Panc1 (cell line): Measurements from ENCODE around the gene MYO1H.
A peak's percentile ranks its signal among the peaks of the same experiment; 100 is the strongest.

Experiments used
- POLR2AphosphoS5 ChIP-seq: IDR thresholded peaks from 2 replicates; pipeline ENCODE4 v1.6.1; 2012; ENCODE audit warnings: mild to moderate bottlenecking, low read depth, low read length, moderate library complexity
- SIN3A ChIP-seq: IDR thresholded peaks from 2 replicates; pipeline ENCODE4 v1.6.1; 2012; ENCODE audit warnings: low read depth, mild to moderate bottlenecking, low read length, moderate library complexity, borderline replicate concordance; ENCODE audit not compliant: insufficient read depth
- TCF7L2 ChIP-seq: IDR thresholded peaks from 2 replicates; pipeline ENCODE4 v1.6.1; 2011; ENCODE audit warnings: mild to moderate bottlenecking, low read depth, low read length, inconsistent platforms
- TF ChIP-seq, protein P1 (sequence below): fragments of 450-650 bp; IDR thresholded peaks from 2 replicates; pipeline ENCODE4 v1.5.1; 2017; ENCODE audit warnings: mild to moderate bottlenecking

DNA sequence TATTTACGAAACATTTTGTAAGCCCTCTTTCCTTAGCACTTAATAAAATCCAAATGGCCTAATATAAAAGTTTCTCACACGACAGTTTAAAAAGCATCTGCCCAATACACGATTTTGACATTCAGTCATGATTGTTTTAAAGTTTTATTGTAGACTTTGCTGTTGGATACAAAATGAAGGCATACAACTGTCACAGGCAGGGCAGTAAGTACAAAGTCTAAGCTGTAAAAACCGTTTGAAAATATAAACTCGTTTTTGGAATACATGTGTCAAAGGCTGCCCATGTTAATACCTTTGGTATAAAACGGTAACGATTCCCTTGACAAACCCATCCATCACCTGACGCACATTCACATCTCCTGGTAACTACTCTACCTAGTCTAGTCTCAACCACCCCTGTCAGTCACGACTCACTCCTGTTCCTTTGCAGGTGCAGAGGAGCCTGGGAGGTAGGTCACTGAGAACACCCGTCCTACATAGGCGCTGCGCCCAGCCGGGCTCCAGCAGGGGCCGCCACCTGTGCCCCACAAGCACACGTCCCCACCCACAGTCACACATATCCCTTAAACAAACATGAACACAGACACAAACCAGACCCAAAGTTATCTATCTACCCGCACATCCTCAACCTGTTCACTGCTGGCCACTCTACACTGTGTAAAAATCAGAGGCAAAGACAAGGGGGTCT is 102.3 kb downstream of the MYO1H start:
- TF ChIP-seq, protein P1, sequence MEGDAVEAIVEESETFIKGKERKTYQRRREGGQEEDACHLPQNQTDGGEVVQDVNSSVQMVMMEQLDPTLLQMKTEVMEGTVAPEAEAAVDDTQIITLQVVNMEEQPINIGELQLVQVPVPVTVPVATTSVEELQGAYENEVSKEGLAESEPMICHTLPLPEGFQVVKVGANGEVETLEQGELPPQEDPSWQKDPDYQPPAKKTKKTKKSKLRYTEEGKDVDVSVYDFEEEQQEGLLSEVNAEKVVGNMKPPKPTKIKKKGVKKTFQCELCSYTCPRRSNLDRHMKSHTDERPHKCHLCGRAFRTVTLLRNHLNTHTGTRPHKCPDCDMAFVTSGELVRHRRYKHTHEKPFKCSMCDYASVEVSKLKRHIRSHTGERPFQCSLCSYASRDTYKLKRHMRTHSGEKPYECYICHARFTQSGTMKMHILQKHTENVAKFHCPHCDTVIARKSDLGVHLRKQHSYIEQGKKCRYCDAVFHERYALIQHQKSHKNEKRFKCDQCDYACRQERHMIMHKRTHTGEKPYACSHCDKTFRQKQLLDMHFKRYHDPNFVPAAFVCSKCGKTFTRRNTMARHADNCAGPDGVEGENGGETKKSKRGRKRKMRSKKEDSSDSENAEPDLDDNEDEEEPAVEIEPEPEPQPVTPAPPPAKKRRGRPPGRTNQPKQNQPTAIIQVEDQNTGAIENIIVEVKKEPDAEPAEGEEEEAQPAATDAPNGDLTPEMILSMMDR: peak; percentile 65
- no peak for TF ChIP-seq POLR2AphosphoS5
- TF ChIP-seq SIN3A: no peak
- no peak for TF ChIP-seq TCF7L2
